ENCODE results near the gene RERE.
A peak's percentile ranks its signal among the peaks of the same experiment; 100 is the strongest.

GRCh38 chr1:8848663-8849386 is 31.4 kb upstream of the RERE start:
- TF ChIP-seq ZNF121 (CRISPR knock-in tag; IDR thresholded peaks at IDR 0.05) (no peak), CTCF (IDR thresholded peaks at IDR 0.05) (peak; percentile 97), ZNF396 (CRISPR knock-in tag; IDR thresholded peaks at IDR 0.05; ENCODE audit: borderline replicate concordance) (no peak), GABPB1 (CRISPR knock-in tag; IDR thresholded peaks at IDR 0.05) (no peak), CREB1 (CRISPR knock-in tag; IDR thresholded peaks at IDR 0.05) (no peak), TCF7 (CRISPR knock-in tag; IDR thresholded peaks at IDR 0.05; ENCODE audit: low read depth) (no peak), NFE2L1 (CRISPR knock-in tag; IDR thresholded peaks at IDR 0.05) (no peak), FOXP1 (CRISPR knock-in tag; IDR thresholded peaks at IDR 0.05; ENCODE audit: borderline replicate concordance) (peak; percentile 43; the same call in 1 of the 2 replicates), NR3C1 (CRISPR knock-in tag; conservative IDR thresholded peaks at IDR 0.05; ENCODE audit: low read depth) (no peak)
- TF ChIP-seq, protein P1, sequence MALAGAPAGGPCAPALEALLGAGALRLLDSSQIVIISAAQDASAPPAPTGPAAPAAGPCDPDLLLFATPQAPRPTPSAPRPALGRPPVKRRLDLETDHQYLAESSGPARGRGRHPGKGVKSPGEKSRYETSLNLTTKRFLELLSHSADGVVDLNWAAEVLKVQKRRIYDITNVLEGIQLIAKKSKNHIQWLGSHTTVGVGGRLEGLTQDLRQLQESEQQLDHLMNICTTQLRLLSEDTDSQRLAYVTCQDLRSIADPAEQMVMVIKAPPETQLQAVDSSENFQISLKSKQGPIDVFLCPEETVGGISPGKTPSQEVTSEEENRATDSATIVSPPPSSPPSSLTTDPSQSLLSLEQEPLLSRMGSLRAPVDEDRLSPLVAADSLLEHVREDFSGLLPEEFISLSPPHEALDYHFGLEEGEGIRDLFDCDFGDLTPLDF (CRISPR knock-in tag; IDR thresholded peaks at IDR 0.05) = no peak
- TF ChIP-seq, protein P2, sequence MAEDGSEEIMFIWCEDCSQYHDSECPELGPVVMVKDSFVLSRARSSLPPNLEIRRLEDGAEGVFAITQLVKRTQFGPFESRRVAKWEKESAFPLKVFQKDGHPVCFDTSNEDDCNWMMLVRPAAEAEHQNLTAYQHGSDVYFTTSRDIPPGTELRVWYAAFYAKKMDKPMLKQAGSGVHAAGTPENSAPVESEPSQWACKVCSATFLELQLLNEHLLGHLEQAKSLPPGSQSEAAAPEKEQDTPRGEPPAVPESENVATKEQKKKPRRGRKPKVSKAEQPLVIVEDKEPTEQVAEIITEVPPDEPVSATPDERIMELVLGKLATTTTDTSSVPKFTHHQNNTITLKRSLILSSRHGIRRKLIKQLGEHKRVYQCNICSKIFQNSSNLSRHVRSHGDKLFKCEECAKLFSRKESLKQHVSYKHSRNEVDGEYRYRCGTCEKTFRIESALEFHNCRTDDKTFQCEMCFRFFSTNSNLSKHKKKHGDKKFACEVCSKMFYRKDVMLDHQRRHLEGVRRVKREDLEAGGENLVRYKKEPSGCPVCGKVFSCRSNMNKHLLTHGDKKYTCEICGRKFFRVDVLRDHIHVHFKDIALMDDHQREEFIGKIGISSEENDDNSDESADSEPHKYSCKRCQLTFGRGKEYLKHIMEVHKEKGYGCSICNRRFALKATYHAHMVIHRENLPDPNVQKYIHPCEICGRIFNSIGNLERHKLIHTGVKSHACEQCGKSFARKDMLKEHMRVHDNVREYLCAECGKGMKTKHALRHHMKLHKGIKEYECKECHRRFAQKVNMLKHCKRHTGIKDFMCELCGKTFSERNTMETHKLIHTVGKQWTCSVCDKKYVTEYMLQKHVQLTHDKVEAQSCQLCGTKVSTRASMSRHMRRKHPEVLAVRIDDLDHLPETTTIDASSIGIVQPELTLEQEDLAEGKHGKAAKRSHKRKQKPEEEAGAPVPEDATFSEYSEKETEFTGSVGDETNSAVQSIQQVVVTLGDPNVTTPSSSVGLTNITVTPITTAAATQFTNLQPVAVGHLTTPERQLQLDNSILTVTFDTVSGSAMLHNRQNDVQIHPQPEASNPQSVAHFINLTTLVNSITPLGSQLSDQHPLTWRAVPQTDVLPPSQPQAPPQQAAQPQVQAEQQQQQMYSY (CRISPR knock-in tag; IDR thresholded peaks at IDR 0.05) = 0 out of 2 replicates have a peak, but pooled peaks have one; percentile 21
- TF ChIP-seq, protein P3, sequence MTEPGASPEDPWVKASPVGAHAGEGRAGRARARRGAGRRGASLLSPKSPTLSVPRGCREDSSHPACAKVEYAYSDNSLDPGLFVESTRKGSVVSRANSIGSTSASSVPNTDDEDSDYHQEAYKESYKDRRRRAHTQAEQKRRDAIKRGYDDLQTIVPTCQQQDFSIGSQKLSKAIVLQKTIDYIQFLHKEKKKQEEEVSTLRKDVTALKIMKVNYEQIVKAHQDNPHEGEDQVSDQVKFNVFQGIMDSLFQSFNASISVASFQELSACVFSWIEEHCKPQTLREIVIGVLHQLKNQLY (CRISPR knock-in tag; IDR thresholded peaks at IDR 0.05) = no peak
- TF ChIP-seq, protein P4, sequence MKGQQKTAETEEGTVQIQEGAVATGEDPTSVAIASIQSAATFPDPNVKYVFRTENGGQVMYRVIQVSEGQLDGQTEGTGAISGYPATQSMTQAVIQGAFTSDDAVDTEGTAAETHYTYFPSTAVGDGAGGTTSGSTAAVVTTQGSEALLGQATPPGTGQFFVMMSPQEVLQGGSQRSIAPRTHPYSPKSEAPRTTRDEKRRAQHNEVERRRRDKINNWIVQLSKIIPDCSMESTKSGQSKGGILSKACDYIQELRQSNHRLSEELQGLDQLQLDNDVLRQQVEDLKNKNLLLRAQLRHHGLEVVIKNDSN (CRISPR knock-in tag; IDR thresholded peaks at IDR 0.05) = no peak

Data from WTC11 (cell line).